ENCODE data around the gene SMIM14.
"Not testable (repeated sequence)": the region's sequence is repeated elsewhere in the genome, so short reads cannot be mapped to it uniquely, and the experiment has no call there.

SMIM14 gene

DNA sequence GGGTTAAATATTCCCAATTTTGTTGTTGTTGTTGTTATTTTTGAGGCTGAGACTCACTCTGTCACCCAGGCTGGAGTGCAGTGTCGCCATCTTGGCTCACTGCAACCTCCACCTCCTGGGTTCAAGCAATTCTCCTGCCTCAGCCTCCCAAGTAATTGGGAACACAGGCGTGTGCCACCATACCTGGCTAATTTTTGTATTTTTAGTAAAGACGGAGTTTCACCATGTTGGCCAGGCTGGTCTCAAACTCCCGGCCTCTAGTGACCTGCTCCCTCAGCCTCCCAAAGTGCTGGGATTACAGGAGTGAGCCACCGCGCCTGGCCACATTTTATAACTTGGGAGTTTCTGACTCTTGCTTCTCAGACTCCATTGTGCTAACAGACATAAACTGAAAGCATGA lies 22.6 kb downstream of the SMIM14 start:
- H3K27ac ChIP-seq (ENCODE audit: low read length, poor library complexity, severe bottlenecking): peak overlapping the region; percentile 65
- DNase-seq; H3K23ac ChIP-seq (ENCODE audit: low read length in 2 of 2); H3K4me2 ChIP-seq (ENCODE audit: low read length, poor library complexity, severe bottlenecking); H2BK12ac ChIP-seq (ENCODE audit: low read length in 2 of 2); H3K4me3 ChIP-seq (ENCODE audit: insufficient read depth in 1 of 2, low read depth in 1 of 2, low read length in 2 of 2); H3K9me3 ChIP-seq (ENCODE audit: control insufficient read depth, low read length); H3K36me3 ChIP-seq (ENCODE audit: control insufficient read depth in 1 of 2, insufficient read depth in 2 of 2, low read depth in 1 of 2, low read length in 2 of 2); H2BK5ac ChIP-seq (ENCODE audit: low read depth, low read length, poor library complexity, severe bottlenecking); H3K27me3 ChIP-seq (ENCODE audit: control insufficient read depth in 1 of 2, insufficient read depth in 1 of 2, low read length in 2 of 2); H4K8ac ChIP-seq (ENCODE audit: low read length); H3K4ac ChIP-seq (ENCODE audit: low read depth in 1 of 2, low read length in 2 of 2); H4K91ac ChIP-seq (ENCODE audit: low read length); H3K14ac ChIP-seq (ENCODE audit: low read length in 2 of 2); H3K4me1 ChIP-seq (ENCODE audit: control insufficient read depth, insufficient read depth, low read depth, low read length); H2AFZ ChIP-seq (ENCODE audit: low read depth, low read length); H2BK120ac ChIP-seq (ENCODE audit: low read depth, low read length): not testable (repeated sequence)
- H3K18ac ChIP-seq (ENCODE audit: low read depth in 1 of 2, low read length in 2 of 2): peak overlapping the region in 1 of 2 experiments; percentile 48
- peak overlapping the region; percentile 52 for H2BK15ac ChIP-seq (ENCODE audit: low read depth, poor library complexity, severe bottlenecking)
- peak overlapping the region; percentile 48 for H3K9ac ChIP-seq (ENCODE audit: low read length)
- H3K79me1 ChIP-seq (replicated peaks; ENCODE audit: low read length, poor library complexity, severe bottlenecking): peaks cover 10% of the 10 kb centered on the region
- peak overlapping the region; percentile 83 for H2AK5ac ChIP-seq (ENCODE audit: low read length, severe bottlenecking)
- WGBS: 95% methylated on average over 6 of the region's 6 CpGs

DNA sequence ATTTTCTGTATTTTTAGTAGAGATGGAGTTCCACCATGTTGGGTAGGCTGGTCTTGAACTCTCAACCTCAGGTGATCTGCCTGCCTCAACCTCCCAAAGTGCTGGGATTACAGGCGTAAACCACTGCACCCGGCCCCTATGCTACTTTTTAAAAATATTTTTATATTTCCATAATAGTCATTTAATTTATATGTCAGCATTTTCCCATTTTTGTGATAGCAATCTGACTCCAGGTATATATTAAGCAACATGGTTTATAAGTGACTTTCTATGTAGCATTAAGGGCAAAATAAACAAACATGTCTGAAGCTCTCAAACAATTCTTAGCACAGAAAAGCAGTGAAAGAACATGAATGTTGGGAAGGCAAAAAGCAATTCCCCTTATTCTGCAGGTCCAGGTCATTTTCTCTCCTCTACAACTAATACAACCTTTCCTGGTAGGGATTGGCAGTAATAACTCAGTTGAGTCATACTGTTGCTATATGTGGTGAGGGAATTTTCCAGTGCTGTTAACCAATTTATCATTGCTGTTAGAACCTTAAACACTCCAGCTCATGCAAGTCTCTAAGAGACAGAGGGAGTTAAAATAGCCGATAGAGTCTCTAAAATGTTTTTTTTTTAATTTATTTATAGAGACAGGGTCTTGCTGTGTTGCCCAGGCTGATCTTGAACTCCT lies 24.0 kb downstream of the SMIM14 start:
- no CpG with 5 or more reads among the region's 3 CpGs for WGBS
- peaks cover 3 to 22% of the 10 kb centered on the region in 2 experiments for H3K36me3 ChIP-seq (ENCODE audit: control insufficient read depth in 1 of 2, insufficient read depth in 2 of 2, low read depth in 1 of 2, low read length in 2 of 2)
- peak; percentile 85 for DNase-seq

DNA sequence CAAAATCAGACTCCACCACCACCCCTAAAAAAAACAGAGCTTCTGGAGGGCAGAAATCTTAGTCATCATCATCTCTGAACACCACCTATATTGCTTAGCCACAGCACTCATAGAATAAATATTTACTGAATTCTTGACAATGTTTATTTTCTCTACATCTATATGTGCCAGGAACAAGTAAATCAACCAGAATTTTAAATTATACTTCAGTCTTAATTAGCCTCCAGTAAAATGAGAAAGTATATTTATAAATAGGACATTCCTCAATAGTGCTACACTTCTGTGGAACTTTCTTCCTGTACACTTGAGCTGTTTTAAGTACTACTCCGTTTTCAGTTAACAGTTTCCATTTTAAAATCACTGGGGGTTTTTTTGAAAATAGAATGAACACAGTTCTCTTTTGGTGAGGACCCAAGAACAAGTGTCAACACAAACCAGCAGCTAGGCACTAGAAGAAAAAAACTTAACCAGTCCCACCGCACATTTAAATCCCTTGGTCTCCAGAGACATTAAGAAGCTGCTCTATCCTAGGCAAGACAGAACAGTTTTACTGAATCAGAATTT lies 25.5 kb downstream of the SMIM14 start:
- H3K9me3 ChIP-seq (ENCODE audit: control insufficient read depth, low read length): no peaks in the 10 kb centered on the region
- H4K8ac ChIP-seq (ENCODE audit: low read length): no peak overlapping the region
- no peak overlapping the region for H3K4me3 ChIP-seq (ENCODE audit: insufficient read depth in 1 of 2, low read depth in 1 of 2, low read length in 2 of 2)
- H3K18ac ChIP-seq (ENCODE audit: low read depth in 1 of 2, low read length in 2 of 2): no peak overlapping the region
- DNase-seq: peak; percentile 68
- no peak overlapping the region for H2BK120ac ChIP-seq (ENCODE audit: low read depth, low read length)
- no peak overlapping the region for H4K91ac ChIP-seq (ENCODE audit: low read length)
- H3K4ac ChIP-seq (ENCODE audit: low read depth in 1 of 2, low read length in 2 of 2): no peak overlapping the region
- H2BK15ac ChIP-seq (ENCODE audit: low read depth, poor library complexity, severe bottlenecking): no peak overlapping the region
- H3K36me3 ChIP-seq (ENCODE audit: control insufficient read depth in 1 of 2, insufficient read depth in 2 of 2, low read depth in 1 of 2, low read length in 2 of 2): peaks cover 3 to 32% of the 10 kb centered on the region in 2 experiments
- H2BK5ac ChIP-seq (ENCODE audit: low read depth, low read length, poor library complexity, severe bottlenecking): no peak overlapping the region
- H3K79me1 ChIP-seq (replicated peaks; ENCODE audit: low read length, poor library complexity, severe bottlenecking): peaks cover 13% of the 10 kb centered on the region
- H3K27ac ChIP-seq (ENCODE audit: low read length, poor library complexity, severe bottlenecking): peak overlapping the region; percentile 60
- H2AK5ac ChIP-seq (ENCODE audit: low read length, severe bottlenecking): no peak overlapping the region
- peaks cover 6% of the 10 kb centered on the region for H3K4me1 ChIP-seq (ENCODE audit: control insufficient read depth, insufficient read depth, low read depth, low read length)
- no peak overlapping the region for H3K23ac ChIP-seq (ENCODE audit: low read length in 2 of 2)
- H3K4me2 ChIP-seq (ENCODE audit: low read length, poor library complexity, severe bottlenecking): no peak overlapping the region
- H2AFZ ChIP-seq (ENCODE audit: low read depth, low read length): no peak overlapping the region
- H3K27me3 ChIP-seq (ENCODE audit: control insufficient read depth in 1 of 2, insufficient read depth in 1 of 2, low read length in 2 of 2): no peaks in the 10 kb centered on the region
- H2BK12ac ChIP-seq (ENCODE audit: low read length in 2 of 2): no peak overlapping the region
- WGBS: 6% methylated on average over 2 of the region's 2 CpGs
- H3K9ac ChIP-seq (ENCODE audit: low read length): peak overlapping the region; percentile 56
- no peak overlapping the region for H3K14ac ChIP-seq (ENCODE audit: low read length in 2 of 2)

More for the DNA sequence above, 24.0 kb downstream of the SMIM14 start:
- peak overlapping the region; percentile 39 for H3K9ac ChIP-seq (ENCODE audit: low read length)
- H3K27ac ChIP-seq (ENCODE audit: low read length, poor library complexity, severe bottlenecking): no peak overlapping the region
- H3K23ac ChIP-seq (ENCODE audit: low read length in 2 of 2): no peak overlapping the region
- H3K4me3 ChIP-seq (ENCODE audit: insufficient read depth in 1 of 2, low read depth in 1 of 2, low read length in 2 of 2): no peak overlapping the region
- H3K18ac ChIP-seq (ENCODE audit: low read depth in 1 of 2, low read length in 2 of 2): peak overlapping the region in 1 of 2 experiments; percentile 62
- H3K4ac ChIP-seq (ENCODE audit: low read depth in 1 of 2, low read length in 2 of 2): no peak overlapping the region
- no peak overlapping the region for H3K4me2 ChIP-seq (ENCODE audit: low read length, poor library complexity, severe bottlenecking)
- no peaks in the 10 kb centered on the region for H3K27me3 ChIP-seq (ENCODE audit: control insufficient read depth in 1 of 2, insufficient read depth in 1 of 2, low read length in 2 of 2)
- H3K79me1 ChIP-seq (replicated peaks; ENCODE audit: low read length, poor library complexity, severe bottlenecking): peaks cover 10% of the 10 kb centered on the region
- H2AK5ac ChIP-seq (ENCODE audit: low read length, severe bottlenecking): no peak overlapping the region
- no peak overlapping the region for H2BK120ac ChIP-seq (ENCODE audit: low read depth, low read length)
- no peak overlapping the region for H2BK12ac ChIP-seq (ENCODE audit: low read length in 2 of 2)
- no peak overlapping the region for H4K91ac ChIP-seq (ENCODE audit: low read length)
- H2BK5ac ChIP-seq (ENCODE audit: low read depth, low read length, poor library complexity, severe bottlenecking): no peak overlapping the region
- H3K9me3 ChIP-seq (ENCODE audit: control insufficient read depth, low read length): no peaks in the 10 kb centered on the region
- no peak overlapping the region for H4K8ac ChIP-seq (ENCODE audit: low read length)
- H2AFZ ChIP-seq (ENCODE audit: low read depth, low read length): no peak overlapping the region
- peaks cover 6% of the 10 kb centered on the region for H3K4me1 ChIP-seq (ENCODE audit: control insufficient read depth, insufficient read depth, low read depth, low read length)
- no peak overlapping the region for H2BK15ac ChIP-seq (ENCODE audit: low read depth, poor library complexity, severe bottlenecking)
- no peak overlapping the region for H3K14ac ChIP-seq (ENCODE audit: low read length in 2 of 2)

DNA sequence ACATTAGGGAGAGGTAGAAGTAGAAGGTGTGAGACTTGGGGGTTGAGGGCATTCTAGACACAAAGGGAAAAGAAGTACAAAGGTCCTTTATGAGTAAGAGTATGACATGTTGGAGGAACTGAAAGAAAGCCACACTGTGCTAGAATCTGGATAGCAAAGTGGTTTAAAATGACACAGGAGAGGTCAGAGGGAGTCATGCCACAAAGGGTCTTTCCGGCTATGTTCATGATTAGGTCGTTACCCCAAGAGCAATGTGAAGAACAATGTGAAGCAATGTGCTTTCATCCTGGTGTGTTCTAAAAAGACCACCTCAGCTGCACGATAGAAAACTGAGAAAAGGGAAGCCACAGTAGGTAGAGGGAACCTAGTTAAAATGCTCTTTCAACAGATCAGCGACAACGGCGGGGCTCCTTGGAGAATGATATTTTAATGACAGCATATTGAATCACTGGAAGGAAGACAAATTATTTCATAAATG lies 29.2 kb downstream of the SMIM14 start:
- no peak overlapping the region for H2BK120ac ChIP-seq (ENCODE audit: low read depth, low read length)
- H2AFZ ChIP-seq (ENCODE audit: low read depth, low read length): no peak overlapping the region
- H2AK5ac ChIP-seq (ENCODE audit: low read length, severe bottlenecking): no peak overlapping the region
- no peak for DNase-seq
- H3K9me3 ChIP-seq (ENCODE audit: control insufficient read depth, low read length): peaks cover 3% of the 10 kb centered on the region
- H3K4me1 ChIP-seq (ENCODE audit: control insufficient read depth, insufficient read depth, low read depth, low read length): peaks cover 3% of the 10 kb centered on the region
- H3K4ac ChIP-seq (ENCODE audit: low read depth in 1 of 2, low read length in 2 of 2): no peak overlapping the region
- 87% methylated on average over 3 of the region's 6 CpGs for WGBS
- peaks cover 16% of the 10 kb centered on the region for H3K79me1 ChIP-seq (replicated peaks; ENCODE audit: low read length, poor library complexity, severe bottlenecking)
- no peak overlapping the region for H3K4me3 ChIP-seq (ENCODE audit: insufficient read depth in 1 of 2, low read depth in 1 of 2, low read length in 2 of 2)
- H3K27ac ChIP-seq (ENCODE audit: low read length, poor library complexity, severe bottlenecking): no peak overlapping the region
- H3K9ac ChIP-seq (ENCODE audit: low read length): no peak overlapping the region
- no peak overlapping the region for H2BK15ac ChIP-seq (ENCODE audit: low read depth, poor library complexity, severe bottlenecking)
- H3K4me2 ChIP-seq (ENCODE audit: low read length, poor library complexity, severe bottlenecking): no peak overlapping the region
- H3K27me3 ChIP-seq (ENCODE audit: control insufficient read depth in 1 of 2, insufficient read depth in 1 of 2, low read length in 2 of 2): no peaks in the 10 kb centered on the region
- H4K91ac ChIP-seq (ENCODE audit: low read length): no peak overlapping the region
- peaks cover 3 to 58% of the 10 kb centered on the region in 2 experiments for H3K36me3 ChIP-seq (ENCODE audit: control insufficient read depth in 1 of 2, insufficient read depth in 2 of 2, low read depth in 1 of 2, low read length in 2 of 2)
- H3K14ac ChIP-seq (ENCODE audit: low read length in 2 of 2): no peak overlapping the region
- no peak overlapping the region for H4K8ac ChIP-seq (ENCODE audit: low read length)
- no peak overlapping the region for H2BK5ac ChIP-seq (ENCODE audit: low read depth, low read length, poor library complexity, severe bottlenecking)
- H2BK12ac ChIP-seq (ENCODE audit: low read length in 2 of 2): no peak overlapping the region
- no peak overlapping the region for H3K18ac ChIP-seq (ENCODE audit: low read depth in 1 of 2, low read length in 2 of 2)
- no peak overlapping the region for H3K23ac ChIP-seq (ENCODE audit: low read length in 2 of 2)

All from mesenchymal stem cell (in vitro differentiated cells and primary cell).